HG02970 (cell line): Measurements from ENCODE around the gene FBXO21.
"Not testable (repeated sequence)": the region's sequence is repeated elsewhere in the genome, so short reads cannot be mapped to it uniquely, and the experiment has no call there.

ENCODE experiments used
- ATAC-seq: cut with Tn5 transposase; IDR thresholded peaks from one replicate; pipeline ENCODE4 v1.9.1; 2021; ENCODE audit warnings: mild to moderate bottlenecking, moderate library complexity, moderate number of reproducible peaks; ENCODE audit not compliant: unreplicated experiment, low FRiP score

Gene FBXO21

DNA sequence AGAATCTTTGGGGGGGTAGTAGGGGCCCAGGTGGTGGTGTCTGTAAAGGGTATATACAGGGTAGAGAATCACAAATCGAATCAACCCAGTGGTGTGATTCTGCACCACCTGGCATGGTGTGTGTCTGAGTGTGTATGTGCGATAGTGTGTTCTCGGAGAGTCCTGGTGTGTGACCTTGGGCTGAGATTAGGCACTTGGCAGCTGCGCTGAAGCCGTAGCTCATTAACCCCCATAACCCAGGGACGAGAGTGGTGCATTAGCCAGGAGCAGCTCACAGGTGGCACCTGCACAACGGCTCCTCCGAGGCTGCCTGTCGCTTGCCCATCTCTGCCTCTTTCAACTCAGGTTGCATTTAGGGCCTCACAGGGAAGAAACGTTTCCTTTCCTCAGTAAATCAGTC lies 75.5 kb downstream of the FBXO21 start:
- no peak for ATAC-seq

DNA sequence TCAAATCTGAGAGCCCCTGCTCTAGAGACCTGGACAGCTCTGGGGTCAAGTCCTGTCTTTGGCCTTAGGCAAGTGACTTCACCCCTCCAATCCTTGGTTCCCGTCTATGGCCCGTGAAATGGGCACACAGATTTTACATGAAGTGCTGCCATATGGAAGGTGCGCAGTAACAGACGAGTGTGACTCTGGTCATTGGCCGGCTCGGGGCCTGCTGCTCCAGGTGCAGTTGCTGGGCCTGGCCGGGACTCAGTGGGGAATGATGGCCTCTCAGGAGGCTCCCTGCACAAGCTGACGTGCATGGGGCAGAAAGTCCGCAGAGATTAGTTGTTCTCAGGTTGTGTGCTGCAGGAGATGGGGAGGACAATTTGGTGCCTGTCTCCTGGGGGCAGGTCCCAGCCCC lies 77.0 kb downstream of the FBXO21 start:
- ATAC-seq, result no peak

DNA sequence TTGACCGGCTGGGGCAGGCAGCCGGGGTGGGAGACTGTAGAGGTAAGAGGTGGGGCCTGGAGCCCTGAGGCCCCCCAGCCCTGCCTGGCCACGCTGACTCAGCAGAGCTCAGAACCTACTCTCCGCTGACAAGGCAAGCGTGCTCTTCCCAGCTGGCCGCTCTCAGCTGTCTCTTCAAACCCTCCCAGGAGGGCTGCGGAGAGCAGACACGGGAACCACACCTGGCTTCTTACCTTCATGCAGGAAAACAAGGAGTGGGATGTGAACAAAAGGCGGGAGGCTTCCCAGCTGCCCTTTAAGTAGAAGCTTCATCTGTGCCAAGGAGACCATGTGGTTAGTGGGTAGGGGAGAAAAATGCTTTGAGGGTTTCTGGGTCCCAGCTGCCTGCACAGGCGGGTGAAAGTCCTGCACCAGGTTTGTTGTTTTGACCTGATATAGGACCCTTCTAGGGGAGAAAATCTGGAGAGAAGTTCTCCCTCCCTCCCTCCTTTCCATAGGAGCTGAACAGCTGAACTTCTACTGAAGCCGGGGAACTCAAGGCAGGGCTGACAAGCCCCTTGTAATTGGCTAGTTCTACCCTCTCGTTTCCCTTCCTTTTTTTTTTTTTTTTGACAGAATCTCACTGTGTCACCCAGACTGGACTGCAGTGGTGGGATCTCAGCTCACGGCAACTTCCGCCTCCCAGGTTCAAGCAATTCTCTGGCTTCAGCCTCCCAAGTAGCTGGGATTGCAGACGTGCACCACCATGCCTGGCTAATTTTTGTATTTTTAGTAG lies 78.3 kb downstream of the FBXO21 start:
- no peak for ATAC-seq

DNA sequence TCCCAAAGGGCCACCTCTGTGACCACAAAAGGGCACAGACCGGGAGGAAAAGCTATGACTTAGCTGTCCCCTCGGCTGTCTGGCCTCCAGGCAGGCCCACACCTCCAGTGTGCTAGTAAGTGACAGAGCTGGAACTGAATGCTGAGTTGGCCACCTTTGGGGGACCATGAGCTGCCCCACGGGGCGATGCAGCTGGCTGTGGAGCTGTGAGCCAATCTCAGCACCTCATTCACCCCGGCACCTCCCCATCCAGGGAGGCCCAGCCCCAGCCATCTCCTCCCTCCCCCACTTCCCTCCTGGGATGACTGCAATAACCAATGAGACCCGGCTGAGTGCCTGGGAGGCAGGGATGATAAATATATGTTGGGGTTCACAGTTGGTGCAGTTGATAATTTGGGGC lies 78.9 kb downstream of the FBXO21 start:
- no peak for ATAC-seq

DNA sequence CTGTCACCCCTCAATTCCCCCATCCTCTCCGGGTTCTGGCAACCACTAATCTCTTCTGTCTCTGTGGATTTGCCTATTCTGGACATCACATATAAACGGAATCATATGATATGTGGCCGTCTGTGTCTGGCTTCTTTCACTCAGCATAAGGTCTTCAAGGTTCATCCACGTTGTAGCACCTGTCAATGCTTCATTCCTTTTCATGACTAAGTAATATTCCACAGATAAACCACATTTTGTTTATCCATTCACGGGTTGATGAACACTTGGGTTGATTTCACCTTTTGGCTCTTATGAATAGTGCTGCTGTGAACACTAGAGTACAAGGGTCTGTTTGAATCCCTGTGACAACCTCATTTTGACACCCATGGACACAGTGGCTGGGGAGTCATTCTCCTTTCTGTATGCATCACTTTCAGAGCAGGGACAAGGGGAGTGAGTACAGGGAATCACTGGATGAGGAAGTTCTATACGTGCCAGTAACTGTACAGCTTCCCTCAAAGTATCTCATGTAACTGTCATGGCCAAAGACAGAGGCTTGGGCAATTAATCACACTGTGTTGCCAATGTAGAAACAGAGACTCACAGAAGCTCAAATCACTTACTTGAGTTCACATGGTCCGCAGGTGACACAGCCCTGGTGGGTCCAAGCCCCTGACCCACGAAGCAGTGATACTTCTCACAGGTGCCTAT lies 80.2 kb downstream of the FBXO21 start:
- no peak for ATAC-seq

DNA sequence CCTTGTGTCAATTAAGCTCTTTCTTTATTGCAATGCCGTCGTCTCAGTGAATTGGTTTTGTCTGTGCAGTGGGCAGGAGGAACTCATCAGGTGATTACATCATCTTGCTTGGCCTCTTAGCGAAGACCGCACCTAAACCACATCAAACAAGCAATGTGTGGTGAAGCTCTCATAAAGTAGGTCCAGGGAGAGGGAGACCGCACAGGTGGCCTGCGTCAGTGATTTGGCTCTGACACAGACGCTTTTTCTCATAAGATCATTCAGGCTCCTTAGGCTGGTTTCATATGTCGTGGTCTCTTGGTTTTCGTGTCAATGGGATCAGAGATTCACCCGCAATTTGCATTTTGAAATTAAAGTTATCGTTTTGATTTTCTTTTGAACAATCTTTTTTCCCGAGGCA lies 84.4 kb downstream of the FBXO21 start:
- no peak for ATAC-seq

DNA sequence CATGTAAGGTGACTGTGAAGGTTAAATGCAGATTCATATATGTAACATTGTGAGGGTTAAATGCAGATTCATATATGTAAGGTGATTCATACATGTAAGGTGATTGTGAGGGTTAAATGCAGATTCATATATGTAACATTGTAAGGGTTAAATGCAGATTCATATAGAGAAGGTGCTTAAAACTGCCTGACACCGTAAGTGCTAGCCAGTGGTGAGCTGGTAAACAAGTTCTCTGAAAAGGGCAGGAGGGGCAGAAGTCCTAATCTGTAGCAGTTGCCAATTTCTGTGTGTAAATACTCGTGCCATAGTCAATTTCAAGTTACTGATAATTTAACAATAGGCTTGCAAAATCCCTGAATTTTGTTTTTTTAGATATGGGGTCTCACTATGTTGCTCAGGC lies 86.3 kb downstream of the FBXO21 start:
- ATAC-seq, result not testable (repeated sequence)

DNA sequence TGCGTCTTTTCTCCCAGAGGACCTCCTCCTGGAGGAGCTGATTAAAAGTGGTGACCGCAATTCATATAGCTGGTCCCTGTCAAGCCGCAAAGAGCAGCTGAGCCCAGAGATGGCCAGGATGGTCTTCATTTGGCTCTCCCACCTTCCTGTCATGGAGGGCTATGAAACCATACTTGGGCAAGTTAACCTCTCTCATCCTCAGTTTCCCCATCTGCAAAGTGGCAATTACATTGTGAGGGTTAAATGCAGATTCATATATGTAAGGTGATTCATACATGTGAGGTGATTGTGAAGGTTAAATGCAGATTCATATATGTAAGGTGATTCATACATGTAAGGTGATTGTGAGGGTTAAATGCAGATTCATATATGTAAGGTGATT lies 87.5 kb downstream of the FBXO21 start:
- ATAC-seq, result no peak

DNA sequence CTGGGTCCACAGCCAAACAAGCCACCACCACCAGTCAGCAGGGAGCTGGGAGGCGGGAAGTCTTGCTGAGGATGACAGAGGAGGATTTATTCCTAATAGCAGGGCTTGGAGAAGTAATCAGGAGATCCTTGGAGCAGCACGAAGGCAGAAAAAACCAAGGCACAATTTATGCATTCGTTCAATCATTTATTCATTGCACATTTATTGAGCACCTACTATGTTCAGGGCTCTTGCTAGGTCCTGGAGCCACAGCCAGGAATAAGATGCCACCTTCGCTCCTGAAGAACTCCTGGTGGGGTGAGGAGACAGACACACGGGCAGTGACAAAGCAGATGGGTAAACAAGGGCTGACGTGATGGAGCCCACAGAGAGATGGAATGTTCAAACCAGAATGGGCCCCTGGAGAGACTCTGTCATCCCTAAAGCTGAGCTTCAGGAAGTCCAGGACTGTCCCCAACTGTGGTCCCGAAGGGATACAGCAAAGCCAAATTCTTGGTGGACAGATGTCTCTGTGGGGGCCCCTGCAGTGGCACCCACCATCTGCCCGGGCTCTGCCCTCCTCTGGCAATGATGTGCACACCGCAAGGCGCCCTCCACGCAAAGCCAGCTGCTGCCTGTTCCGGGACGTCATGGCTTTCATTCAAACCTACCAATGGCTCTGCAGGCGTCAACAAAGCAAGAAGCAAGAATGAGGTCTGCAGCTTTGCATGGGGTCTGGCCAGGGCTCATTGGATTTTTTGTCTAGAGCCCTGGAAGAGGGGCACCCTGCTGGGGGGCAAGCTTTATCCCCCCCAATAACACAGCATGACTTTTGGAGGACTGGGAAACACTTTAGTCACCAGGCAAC lies 88.1 kb downstream of the FBXO21 start:
- ATAC-seq, result no peak

DNA sequence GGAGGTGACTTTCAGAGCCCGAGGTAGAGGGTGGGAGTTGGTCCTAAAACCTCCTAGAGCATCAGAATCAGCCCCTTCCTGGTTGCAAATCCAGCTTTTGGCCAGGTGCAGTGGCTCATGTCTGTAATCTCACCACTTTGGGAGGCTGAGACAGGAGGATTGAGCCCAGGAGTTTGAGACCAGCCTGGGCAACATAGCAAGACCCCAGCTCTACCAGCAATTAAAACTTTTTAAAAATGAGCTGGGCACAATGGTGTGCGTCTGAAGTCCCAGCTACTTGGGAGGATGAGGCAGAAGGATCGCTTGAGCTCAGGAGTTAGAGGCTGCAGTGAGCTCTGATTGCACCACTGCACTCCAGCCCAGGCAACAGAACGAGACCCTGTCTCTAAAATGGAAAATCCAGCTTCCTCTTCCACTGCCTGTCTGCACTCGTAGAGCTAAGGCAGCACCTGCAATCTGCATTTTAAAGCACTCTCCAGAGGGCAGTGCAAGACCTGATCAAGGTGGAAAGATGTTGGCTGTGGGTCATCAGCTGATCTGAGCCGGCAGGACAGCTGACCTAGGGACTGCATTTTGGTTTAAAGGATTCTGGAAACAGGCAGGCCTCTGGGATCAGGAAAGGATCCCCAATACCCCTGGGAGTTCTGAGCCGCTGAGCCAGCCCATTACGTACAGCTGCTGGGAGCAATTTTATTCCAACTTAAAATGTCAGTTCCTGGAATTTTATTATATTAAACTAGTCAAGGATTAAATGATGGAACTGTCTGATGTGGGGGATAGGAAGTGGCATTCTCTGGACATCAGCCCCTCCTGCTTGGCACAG lies 89.2 kb downstream of the FBXO21 start:
- ATAC-seq, result no peak

DNA sequence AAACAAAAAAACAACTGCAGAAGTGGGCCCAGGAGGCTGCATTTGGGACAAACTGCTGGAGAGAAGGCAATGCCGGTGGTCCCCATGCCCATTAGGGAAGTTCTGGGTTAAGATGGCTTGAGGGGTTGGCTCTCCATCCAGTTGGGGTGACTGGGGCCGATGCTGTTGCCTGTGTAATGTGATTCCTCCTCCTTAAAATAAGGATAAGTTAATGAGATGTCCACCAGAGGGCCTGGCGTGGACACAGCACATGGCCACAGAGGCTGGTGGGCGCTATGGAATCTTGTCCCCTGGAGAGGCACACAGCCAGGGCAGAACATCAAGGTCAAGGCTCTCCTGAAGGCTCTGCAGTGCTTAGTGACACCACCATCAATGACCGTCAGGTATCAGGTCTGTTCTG lies 90.0 kb downstream of the FBXO21 start:
- ATAC-seq, result no peak

DNA sequence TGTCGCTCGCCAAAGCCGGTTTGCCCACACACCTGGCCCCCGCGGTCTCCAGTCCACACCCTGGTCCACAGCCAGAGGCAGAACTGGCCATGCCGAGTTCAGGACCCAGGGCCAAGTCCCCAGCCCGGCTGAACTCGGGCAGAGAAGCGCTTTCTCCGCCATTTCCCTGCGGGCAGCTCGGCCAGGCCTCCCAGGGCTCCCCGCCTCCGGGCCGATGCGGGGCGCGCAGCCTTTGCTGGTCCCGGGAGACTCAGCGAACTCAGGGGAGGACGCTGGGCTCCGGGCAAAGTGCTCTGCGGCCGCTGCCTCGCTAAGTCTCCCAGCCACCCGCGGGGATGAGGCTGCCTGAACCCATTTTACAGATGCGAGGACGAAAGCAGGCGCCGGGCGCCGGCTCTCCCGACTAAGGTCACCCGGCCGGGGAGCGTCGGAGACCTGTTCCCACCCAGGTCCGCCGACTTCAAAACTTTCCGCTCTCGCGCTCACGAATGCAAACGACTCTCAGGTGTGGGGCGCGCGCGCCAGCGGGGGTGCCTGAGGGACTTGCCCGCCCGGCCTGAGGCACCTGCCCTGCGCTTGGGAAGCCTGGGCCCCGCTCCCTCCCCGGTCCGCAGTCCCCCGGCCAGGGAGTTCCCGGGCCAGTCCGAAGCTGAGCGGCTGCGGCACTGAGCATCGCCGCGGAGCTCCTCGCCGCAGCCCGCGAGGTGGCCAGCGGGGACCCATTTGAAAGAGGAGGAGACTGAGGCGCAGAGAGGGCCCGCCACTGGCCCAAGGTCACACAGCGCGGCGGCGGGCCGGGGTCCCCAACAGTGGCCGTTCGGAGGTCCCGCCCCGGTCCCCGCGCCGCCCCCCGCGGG lies 91.7 kb downstream of the FBXO21 start:
- peak; percentile 47 for ATAC-seq

DNA sequence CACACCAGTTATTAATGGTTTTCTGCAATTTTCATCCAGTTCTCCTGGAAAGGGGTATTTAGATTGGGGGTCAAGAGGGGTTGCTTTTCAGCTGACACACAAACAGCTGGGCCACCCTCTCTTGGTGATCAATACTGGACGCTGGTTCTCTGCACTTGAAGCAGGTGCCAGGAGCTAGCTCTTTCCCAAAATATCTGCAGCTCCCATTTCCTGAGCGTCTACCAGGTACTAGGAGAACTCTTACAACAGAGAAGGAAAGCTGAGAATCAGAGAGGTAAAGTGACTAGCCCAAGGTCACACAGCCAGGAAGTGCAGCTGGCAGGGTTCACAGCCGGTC lies 92.3 kb downstream of the FBXO21 start:
- no peak for ATAC-seq

DNA sequence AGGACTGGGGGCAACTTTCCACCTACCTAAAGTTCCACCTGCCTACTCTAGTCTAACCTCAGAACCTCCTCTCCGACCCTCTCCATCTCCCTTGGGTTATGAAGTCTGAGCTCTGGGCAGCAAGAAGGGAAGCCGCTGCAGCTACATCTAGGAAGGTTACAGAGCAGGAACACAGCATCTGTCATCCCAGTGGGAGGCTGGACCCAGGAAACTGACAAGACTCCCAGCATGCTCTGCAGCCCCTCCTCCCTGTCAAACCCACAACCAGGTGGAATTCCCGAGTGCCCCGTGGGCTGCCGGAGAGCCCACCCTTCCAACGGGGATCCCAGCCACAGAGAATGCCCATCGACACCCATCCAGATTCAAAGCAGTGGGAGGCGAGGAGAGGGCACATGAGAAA lies 93.1 kb downstream of the FBXO21 start:
- no peak for ATAC-seq

DNA sequence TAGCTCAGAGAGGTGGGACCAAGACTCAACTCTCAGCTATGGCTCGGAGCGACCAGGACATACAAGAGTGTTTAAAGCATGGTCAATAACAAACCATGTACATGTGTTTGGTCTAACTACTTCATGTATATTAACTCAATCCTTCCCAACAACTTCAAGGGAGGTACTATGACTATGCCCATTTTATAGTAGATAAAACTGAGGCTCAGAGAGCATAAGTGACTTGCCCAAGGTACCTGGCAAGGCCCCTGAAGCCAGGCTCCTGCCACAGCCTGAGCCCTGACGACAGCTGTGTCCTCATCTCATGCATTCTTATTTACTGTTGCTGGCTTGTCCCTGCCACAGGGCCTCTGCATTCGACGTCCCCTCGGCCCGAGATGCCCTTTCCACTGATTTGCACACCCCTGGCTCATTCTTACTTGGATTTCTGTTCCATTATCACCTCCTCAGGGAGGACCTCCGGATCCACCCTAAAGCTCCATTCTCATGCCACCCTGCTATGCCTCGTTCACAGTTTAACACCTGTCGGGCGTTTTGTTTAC lies 93.7 kb downstream of the FBXO21 start:
- no peak for ATAC-seq

DNA sequence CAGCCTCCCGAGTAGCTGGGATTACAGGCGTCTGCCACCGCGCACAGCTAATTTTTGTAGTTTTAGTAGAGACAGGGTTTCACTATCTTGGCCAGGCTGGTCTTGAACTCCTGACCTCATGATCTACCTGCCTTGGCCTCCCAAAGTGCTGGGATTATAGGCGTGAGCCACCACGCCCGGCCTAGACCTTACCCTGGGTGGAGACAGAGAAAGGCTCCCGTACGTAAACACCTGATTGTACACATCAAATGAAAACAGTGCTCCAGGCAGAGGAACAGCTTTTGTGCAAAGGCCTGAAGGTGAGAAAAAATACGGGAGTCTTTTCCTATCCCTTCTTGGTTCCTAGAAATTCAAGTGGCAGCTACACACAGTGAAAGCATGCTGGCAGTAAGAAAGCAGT lies 95.1 kb downstream of the FBXO21 start:
- ATAC-seq, result not testable (repeated sequence)

DNA sequence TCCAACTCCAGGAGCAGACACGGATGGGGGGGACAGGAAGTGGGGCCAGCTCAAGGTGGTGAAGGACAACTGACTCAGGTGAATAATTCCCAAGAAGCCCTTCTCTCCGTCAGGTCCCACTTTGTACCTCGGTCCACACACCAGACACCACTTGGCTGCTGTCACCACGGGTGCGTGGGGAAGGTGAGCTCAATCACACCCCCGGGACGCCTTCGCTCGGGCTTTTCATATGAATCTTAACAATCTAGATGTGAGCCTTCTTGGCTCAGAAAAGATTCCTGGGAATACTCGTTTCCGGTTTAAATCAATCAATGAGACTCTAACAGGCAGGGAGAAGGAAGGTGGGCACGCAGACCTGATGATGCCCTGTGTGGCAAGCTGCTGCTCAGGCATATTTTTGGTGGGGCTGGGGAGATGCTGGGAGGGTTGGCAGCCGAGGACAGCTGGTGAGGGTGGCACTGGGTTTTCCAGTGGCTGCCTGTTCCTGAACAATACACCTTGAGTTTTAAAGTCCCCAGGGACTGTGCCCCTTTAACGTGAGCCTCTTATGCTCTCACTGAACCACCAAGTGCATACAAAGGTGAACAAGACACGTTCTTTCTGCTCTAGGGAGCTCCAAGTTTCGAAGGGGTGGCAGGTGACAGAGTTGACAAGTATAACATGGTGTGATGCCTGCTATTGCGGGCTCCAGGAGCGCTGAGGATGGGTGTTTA lies 96.2 kb downstream of the FBXO21 start:
- ATAC-seq, result no peak

DNA sequence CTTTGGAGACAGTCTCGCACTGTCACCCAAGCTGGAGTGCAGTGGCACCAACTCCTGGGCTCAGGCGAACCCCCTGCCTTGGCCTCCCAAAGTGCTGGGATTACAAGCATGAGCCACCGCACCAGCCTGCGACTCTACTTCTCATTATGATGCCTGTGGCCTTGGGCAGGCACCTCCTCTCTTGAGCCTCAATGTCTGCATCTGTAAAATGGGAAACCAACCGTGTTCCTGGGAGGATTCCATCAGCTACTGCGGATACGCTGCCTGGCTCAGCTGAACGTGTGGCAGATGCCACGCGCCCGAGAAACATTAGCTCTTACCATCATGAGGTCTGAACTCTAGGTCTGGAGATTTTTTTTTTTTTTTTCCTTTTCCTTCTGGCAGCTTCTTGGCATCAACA lies 96.8 kb downstream of the FBXO21 start:
- ATAC-seq, result no peak

DNA sequence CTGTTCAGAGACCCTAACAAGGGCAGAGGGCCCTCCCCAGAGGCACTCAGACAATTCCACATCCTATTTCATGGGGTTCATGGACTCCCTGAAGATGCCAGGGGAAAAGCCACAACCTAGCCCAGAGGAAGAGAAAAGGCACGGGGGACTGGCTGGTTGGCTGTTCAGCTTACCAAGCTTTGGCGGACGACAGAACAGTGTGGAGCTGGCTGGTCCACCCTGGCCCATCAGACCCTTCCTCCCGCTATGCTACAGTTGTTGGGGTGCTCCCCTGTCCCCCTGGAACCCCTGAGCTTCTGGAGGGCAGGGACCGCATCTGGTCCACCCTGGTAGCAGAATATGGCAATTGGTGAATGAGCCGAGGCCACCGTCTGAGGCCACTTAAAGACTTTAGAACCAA lies 97.4 kb downstream of the FBXO21 start:
- ATAC-seq, result no peak
